ENCODE data around the gene KIF24. TPM values are rescaled to one million over a fixed set of nuclear protein-coding genes. Genes with fewer than 3 reads are reported as not detected.
A peak's percentile ranks its signal among the peaks of the same experiment; 100 is the strongest.

The KIF24 gene
- total RNA-seq, 3 donors from 2014 or later (not counting 1 experiment from before 2014, with no cell fraction given), result 0.28 to 0.50 (median 0.30) TPM

DNA sequence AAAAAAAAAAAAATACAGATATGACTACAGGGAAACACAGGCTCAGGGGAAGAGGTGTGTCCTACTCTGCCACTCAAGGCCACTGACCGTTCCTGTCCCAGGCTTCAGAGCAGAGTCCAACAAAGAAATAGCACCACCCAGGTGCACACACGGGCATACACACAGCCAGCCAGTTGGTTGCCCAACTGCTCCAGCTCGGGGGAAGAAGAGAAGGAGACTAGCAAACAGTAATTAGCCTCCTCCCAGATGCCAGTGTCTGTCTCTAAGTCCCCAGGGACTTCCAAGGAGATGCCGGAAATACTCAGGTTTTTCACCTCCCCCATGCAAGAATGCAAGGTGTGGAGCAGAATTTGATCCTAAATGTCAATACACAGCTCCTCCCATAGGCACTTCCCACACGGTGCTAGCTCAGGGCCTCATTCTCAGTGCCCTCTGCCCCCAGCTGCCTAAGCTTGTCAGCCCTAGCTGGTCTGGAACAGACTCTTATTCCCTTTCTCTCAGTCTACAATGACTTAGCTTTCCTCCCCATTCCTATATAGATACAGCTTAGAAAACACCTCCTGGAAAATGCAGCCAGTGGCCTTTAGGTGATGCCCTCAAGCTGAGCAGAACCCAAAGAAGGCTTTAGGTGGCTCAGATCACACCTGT lies 46.0 kb upstream of the KIF24 start:
- TF ChIP-seq, protein P1, sequence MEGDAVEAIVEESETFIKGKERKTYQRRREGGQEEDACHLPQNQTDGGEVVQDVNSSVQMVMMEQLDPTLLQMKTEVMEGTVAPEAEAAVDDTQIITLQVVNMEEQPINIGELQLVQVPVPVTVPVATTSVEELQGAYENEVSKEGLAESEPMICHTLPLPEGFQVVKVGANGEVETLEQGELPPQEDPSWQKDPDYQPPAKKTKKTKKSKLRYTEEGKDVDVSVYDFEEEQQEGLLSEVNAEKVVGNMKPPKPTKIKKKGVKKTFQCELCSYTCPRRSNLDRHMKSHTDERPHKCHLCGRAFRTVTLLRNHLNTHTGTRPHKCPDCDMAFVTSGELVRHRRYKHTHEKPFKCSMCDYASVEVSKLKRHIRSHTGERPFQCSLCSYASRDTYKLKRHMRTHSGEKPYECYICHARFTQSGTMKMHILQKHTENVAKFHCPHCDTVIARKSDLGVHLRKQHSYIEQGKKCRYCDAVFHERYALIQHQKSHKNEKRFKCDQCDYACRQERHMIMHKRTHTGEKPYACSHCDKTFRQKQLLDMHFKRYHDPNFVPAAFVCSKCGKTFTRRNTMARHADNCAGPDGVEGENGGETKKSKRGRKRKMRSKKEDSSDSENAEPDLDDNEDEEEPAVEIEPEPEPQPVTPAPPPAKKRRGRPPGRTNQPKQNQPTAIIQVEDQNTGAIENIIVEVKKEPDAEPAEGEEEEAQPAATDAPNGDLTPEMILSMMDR (IDR thresholded peaks at IDR 0.05), result no peak
- Mint-ChIP-seq H3K9me3 (no peaks in the 10 kb centered on the region), H3K4me3 (peak overlapping the region; percentile 90), H3K27me3 (ENCODE audit: low read depth in 2 of 2) (peaks cover 0 to 4% of the 10 kb centered on the region in 2 donors), H3K36me3 (no peaks in the 10 kb centered on the region), H3K4me1 (peaks cover 26 to 32% of the 10 kb centered on the region in 2 donors), H3K27ac (peak overlapping the region; percentile 58 to 82)
- Histone ChIP-seq H3K4me3 (ENCODE audit: low read length) (no peak overlapping the region), H3K27ac (ENCODE audit: low read length) (no peak overlapping the region), H3K27me3 (ENCODE audit: control insufficient read depth, insufficient read depth, low read length) (no peaks in the 10 kb centered on the region), H3K36me3 (ENCODE audit: control insufficient read depth, insufficient read depth, low read length) (no peaks in the 10 kb centered on the region), H3K4me1 (ENCODE audit: control insufficient read depth, insufficient read depth, low read length) (peaks cover 30% of the 10 kb centered on the region), H3K9me3 (ENCODE audit: control insufficient read depth, insufficient read depth, low read length) (no peaks in the 10 kb centered on the region)
- intact Hi-C loops (cut with micrococcal nuclease), result loop anchor here (5.0 to 10.0 kb wide), 3 partner anchors 248 to 558 kb away; partner anchors contain the start of genes DCAF12, UBAP2 and UBE2R2
- ATAC-seq (no peak), DNase-seq (peak in 1 of 2 donors; percentile 8)
- 86% methylated on average over 5 of the region's 5 CpGs for WGBS (ENCODE audit: insufficient coverage)

DNA sequence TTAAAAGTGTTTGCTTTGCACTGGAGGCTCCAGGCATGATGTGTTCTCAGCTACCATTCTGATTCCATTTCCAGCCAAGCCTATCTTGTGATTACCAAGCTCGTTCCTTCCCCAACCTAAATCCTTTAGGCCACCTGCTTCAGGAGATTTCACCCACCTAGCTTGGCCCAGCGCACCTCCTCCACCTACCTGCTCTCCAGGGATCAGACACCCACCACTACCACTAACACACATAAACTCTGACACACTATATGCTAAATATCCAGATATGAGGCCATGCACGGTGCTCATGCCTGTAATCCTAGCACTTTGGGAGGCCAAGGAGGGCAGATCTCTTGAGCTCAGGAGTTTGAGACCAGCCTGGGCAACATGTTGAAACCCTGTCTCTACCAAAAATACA lies 45.3 kb upstream of the KIF24 start:
- no peak overlapping the region for H3K4me3 Mint-ChIP-seq
- TF ChIP-seq, protein P1 (IDR thresholded peaks at IDR 0.05), result no peak
- intact Hi-C loops (cut with micrococcal nuclease), result loop anchor here (10.0 kb wide), 1 partner anchor 330 kb away; the partner anchor contains the start of gene UBAP2
- H3K36me3 Mint-ChIP-seq, result no peaks in the 10 kb centered on the region
- no peak for DNase-seq
- H3K4me1 Mint-ChIP-seq, result peaks cover 19 to 25% of the 10 kb centered on the region in 2 donors
- Histone ChIP-seq H3K36me3 (ENCODE audit: control insufficient read depth, insufficient read depth, low read length) (no peaks in the 10 kb centered on the region), H3K27me3 (ENCODE audit: control insufficient read depth, insufficient read depth, low read length) (no peaks in the 10 kb centered on the region), H3K27ac (ENCODE audit: low read length) (no peak overlapping the region), H3K4me1 (ENCODE audit: control insufficient read depth, insufficient read depth, low read length) (peaks cover 24% of the 10 kb centered on the region), H3K9me3 (ENCODE audit: control insufficient read depth, insufficient read depth, low read length) (no peaks in the 10 kb centered on the region), H3K4me3 (ENCODE audit: low read length) (no peak overlapping the region)
- H3K9me3 Mint-ChIP-seq, result no peaks in the 10 kb centered on the region
- WGBS (ENCODE audit: insufficient coverage), result 90% methylated on average over 3 of the region's 3 CpGs
- H3K27ac Mint-ChIP-seq, result peak overlapping the region in 1 of 2 donors; percentile 82
- H3K27me3 Mint-ChIP-seq (ENCODE audit: low read depth in 2 of 2), result peaks cover 0 to 3% of the 10 kb centered on the region in 2 donors
- ATAC-seq, result no peak

DNA sequence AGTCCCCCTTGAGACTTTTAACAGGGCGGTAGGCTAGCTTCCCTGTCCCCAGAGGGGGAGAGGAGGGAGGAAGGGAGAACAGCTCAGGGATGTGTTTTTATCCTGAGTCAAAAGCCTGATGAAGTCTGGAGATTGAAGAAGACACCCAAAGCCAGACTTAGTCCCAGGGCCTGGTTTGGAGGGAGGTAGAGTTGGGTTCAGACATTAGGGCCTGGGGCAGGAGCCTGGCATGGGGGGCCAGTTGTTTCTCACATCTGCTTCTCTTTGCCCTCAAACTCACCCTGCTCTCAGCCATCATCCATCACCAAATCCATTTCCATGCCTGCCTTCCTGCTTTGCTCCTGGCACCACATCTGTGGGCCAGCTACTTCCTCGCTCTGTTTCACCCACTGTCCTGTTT lies 44.7 kb upstream of the KIF24 start:
- no peaks in the 10 kb centered on the region for H3K9me3 Mint-ChIP-seq
- H3K4me3 Mint-ChIP-seq, result no peak overlapping the region
- no peaks in the 10 kb centered on the region for H3K27me3 Mint-ChIP-seq (ENCODE audit: low read depth in 2 of 2)
- Histone ChIP-seq H3K9me3 (ENCODE audit: control insufficient read depth, insufficient read depth, low read length) (no peaks in the 10 kb centered on the region), H3K27me3 (ENCODE audit: control insufficient read depth, insufficient read depth, low read length) (no peaks in the 10 kb centered on the region), H3K4me3 (ENCODE audit: low read length) (no peak overlapping the region), H3K27ac (ENCODE audit: low read length) (no peak overlapping the region), H3K4me1 (ENCODE audit: control insufficient read depth, insufficient read depth, low read length) (peaks cover 21% of the 10 kb centered on the region), H3K36me3 (ENCODE audit: control insufficient read depth, insufficient read depth, low read length) (no peaks in the 10 kb centered on the region)
- no peaks in the 10 kb centered on the region for H3K36me3 Mint-ChIP-seq
- peaks cover 15 to 21% of the 10 kb centered on the region in 2 donors for H3K4me1 Mint-ChIP-seq
- H3K27ac Mint-ChIP-seq, result no peak overlapping the region
- WGBS (ENCODE audit: insufficient coverage), result 92% methylated on average over 2 of the region's 2 CpGs
- TF ChIP-seq, protein P1 (IDR thresholded peaks at IDR 0.05), result no peak
- intact Hi-C loops (cut with micrococcal nuclease), result loop anchor here (10.0 kb wide), 1 partner anchor 329 kb away; the partner anchor contains the start of gene UBAP2
- DNase-seq (no peak), ATAC-seq (no peak)
